Melanocyte of skin (primary cell): ENCODE measurements around the gene TMEM267. TPM values are rescaled to one million over a fixed set of nuclear protein-coding genes. Genes with fewer than 3 reads are reported as not detected.

Experiments used
- total RNA-seq, 2 donors: library from RNA; depleted of rRNA; stranded (reverse); fragments of >200 nt; gene quantifications; 2 replicates each; pipeline ENCODE4 v1.2.3, GENCODE V29; 2012

TMEM267 gene
- 1 to 10 TPM; 7.9 to 8.7 TPM for total RNA-seq

DNA sequence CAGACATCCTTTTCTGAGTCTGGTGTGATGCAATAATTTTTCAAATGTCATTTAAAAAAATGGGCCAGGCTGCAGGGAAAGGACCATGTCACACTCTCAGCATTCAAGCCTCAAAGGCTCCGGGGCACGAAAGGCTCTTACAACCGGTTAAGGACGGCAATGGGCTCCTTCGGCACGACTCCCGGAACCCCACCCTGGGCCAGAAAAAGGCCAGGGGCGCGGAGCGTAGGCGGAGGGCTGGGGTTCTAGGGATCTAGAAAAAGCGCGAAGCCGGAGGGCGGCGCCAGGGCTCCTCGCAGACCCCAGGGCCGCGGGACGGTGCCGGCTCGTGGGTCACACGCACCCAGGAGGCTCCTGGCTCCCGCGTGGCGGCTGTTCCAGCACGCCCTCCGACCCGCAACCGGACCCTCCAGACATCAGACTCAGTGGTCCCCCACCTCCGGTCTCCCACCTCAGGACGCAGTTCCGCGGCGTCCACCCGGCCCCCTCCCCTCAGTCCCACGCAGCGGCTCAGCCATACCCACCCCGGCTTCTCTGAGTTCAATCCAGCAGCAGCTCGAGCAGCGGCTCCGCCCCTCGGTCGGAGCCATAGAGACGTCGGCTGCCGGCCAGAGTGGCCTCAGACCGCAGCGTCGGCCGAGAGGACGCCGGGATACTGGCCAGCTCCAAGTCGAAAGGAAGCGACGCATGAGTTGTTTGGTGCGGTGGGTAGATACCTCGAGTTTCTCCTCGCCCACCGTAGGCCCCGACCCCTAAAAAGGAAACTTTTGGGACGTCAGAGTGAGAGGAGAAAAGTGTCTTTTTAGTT lies at the start of gene TMEM267:
TSS of gene TMEM267 (minus strand) at position 568 of the 808 bp plus-strand sequence. CDS start 29,896 bp downstream, outside the sequence.

GRCh38 chr5:43514816-43515677 lies 31.4 kb upstream of the TMEM267 start, which contains the start of gene C5orf34:
Gene C5orf34, minus strand, starts transcription at chr5:43515148. Its CDS starts 5,809 bp downstream, at chr5:43509339.

GRCh38 chr5:43412156-43412555 lies 71.5 kb downstream of the TMEM267 start, which contains the start of gene CCL28:
Gene CCL28, minus strand, starts transcription at chr5:43412391. Its CDS starts 75 bp downstream, at chr5:43412316.

Other genes starting within 250 kb of the TMEM267 start
- gene HMGCS1, start 170.5 kb downstream of the TMEM267 start, total RNA-seq = 100 to 1,000 TPM; 154 to 204 TPM
- gene CCL28, start 71.5 kb downstream of the TMEM267 start, total RNA-seq = 10 to 100 TPM; 11.7 to 29.6 TPM
- gene C5orf34, start 31.3 kb upstream of the TMEM267 start, total RNA-seq = 10 to 100 TPM in 1 of 2 donors, 1 to 10 TPM in 1; 6.5 to 11.3 TPM
- gene PAIP1, start 73.2 kb upstream of the TMEM267 start, total RNA-seq = 100 to 1,000 TPM; 106 to 119 TPM
- 10 to 100 TPM; 46.5 to 59.6 TPM for gene NNT, start 119.3 kb upstream of the TMEM267 start, total RNA-seq